Vagina (tissue), 2 donors: ENCODE data around the gene NPAS2.

Source experiments
- CTCF ChIP-seq, 3 experiments: fragments of 450-650 bp in 2 of 3; fragments of 200-600 bp in 1 of 3; sonication (generic) in 1 of 3; IDR thresholded peaks; one replicate each; pipeline ENCODE4 v1.5.1; 2017 to 2019; ENCODE audit warnings: antibody characterized with exemption in 3 of 3, mild to moderate bottlenecking in 2 of 3, moderate library complexity in 2 of 3
- POLR2A ChIP-seq, 2 donors: fragments of 450-650 bp; IDR thresholded peaks; one replicate each; pipeline ENCODE4 v1.6.1; 2017; ENCODE audit warnings: antibody characterized with exemption in 2 of 2, mild to moderate bottlenecking in 2 of 2, moderate library complexity in 2 of 2
- POLR2AphosphoS5 ChIP-seq, 2 donors: sonication (generic); formaldehyde crosslinking; IDR thresholded peaks; one replicate each; pipeline ENCODE4 v1.9.0; 2017; ENCODE audit warnings: antibody characterized with exemption in 2 of 2, mild to moderate bottlenecking in 2 of 2, low read depth in 1 of 2; ENCODE audit not compliant: insufficient read depth in 1 of 2

- TF ChIP-seq CTCF (IDR thresholded peaks at IDR 0.05) (no peak), POLR2A (IDR thresholded peaks at IDR 0.05) (no peak), POLR2AphosphoS5 (IDR thresholded peaks at IDR 0.05; ENCODE audit: insufficient read depth in 1 of 2, low read depth in 1 of 2) (no peak)
Observed at GRCh38 chr2:100824842-100825241, 4.9 kb downstream of the NPAS2 start.
